ENCODE data around the gene ENOX2. TPM values are rescaled to one million over a fixed set of nuclear protein-coding genes. Genes with fewer than 3 reads are reported as not detected.

ENOX2 gene
- total RNA-seq, 1 donor from 2014 or later, result 12.2 TPM

DNA sequence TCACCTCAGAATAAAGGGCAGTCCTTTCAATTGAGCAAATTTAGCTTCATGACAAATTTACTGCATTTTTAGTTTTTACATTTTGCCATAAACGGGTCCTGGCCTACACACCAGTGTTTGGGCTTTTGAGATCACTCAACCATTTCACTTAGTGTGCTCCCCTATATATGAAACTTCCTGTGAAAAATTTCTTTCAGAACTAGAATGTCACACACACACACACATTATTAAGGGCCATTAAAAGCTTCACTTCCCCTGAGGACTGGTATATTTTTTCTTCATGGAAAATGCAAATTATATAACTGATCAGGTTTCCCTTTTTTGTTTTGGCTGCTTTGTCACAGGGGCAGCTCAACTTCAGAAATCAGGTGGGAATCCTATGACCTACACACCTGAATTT, 206.5 kb downstream of the ENOX2 start:
- DNase-seq (no peak), ATAC-seq (no peak)
- Histone ChIP-seq H3K27me3 (no peaks in the 10 kb centered on the region), H3K27ac (no peak overlapping the region), H3K9me3 (no peaks in the 10 kb centered on the region), H3K36me3 (no peaks in the 10 kb centered on the region), H3K4me1 (no peaks in the 10 kb centered on the region), H3K4me3 (no peak overlapping the region)
- TF ChIP-seq, protein P1, sequence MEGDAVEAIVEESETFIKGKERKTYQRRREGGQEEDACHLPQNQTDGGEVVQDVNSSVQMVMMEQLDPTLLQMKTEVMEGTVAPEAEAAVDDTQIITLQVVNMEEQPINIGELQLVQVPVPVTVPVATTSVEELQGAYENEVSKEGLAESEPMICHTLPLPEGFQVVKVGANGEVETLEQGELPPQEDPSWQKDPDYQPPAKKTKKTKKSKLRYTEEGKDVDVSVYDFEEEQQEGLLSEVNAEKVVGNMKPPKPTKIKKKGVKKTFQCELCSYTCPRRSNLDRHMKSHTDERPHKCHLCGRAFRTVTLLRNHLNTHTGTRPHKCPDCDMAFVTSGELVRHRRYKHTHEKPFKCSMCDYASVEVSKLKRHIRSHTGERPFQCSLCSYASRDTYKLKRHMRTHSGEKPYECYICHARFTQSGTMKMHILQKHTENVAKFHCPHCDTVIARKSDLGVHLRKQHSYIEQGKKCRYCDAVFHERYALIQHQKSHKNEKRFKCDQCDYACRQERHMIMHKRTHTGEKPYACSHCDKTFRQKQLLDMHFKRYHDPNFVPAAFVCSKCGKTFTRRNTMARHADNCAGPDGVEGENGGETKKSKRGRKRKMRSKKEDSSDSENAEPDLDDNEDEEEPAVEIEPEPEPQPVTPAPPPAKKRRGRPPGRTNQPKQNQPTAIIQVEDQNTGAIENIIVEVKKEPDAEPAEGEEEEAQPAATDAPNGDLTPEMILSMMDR (IDR thresholded peaks at IDR 0.05), result no peak
- intact Hi-C loops (cut with DNase I), result no loop called here

DNA sequence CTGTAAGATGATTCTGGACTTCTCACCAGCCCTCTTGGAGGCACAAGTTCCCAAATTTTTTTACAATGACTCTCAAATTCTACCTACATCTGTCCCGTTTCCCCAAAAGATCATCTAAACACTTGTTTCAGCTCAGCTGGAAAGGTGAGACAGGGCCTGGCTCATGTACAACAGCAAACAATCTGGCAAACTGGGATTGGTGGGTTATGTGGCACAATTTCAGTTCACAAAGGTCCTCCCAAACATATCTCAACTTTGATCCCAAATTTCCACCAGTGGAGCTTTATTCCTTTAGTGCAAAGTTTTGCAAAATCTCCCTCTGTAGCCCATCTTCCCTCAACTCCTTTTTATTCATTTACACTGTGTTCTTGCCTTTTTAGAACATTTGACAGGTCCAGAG, 207.1 kb downstream of the ENOX2 start:
- intact Hi-C loops (cut with DNase I), result no loop called here
- Histone ChIP-seq H3K4me1 (no peaks in the 10 kb centered on the region), H3K36me3 (no peaks in the 10 kb centered on the region), H3K27ac (no peak overlapping the region), H3K27me3 (no peaks in the 10 kb centered on the region), H3K4me3 (no peak overlapping the region), H3K9me3 (no peaks in the 10 kb centered on the region)
- ATAC-seq (no peak), DNase-seq (no peak)
- TF ChIP-seq, protein P1 (IDR thresholded peaks at IDR 0.05), result no peak

DNA sequence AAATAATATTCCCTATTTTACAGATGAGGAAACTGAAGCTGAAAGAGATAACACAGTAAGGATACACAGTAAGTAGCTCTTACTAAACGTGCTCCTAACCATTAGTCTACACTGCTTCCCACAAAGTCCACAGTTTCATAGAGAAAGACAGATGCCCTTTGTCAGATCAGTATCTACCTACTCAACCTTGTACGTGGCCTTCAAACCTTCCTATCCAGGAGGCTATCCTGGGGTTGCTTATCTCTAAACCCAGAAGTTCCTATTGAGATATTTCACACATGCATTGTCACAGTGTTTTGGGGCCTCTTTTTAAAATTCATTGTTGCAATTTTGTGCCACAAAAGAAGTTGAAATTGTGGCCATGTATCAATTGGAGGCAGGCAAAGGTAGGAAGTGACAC, 208.0 kb downstream of the ENOX2 start:
- TF ChIP-seq, protein P1 (IDR thresholded peaks at IDR 0.05), result no peak
- no peaks in the 10 kb centered on the region for H3K9me3 ChIP-seq
- ATAC-seq (no peak), DNase-seq (no peak)
- H3K36me3 ChIP-seq, result no peaks in the 10 kb centered on the region
- H3K27ac ChIP-seq, result no peak overlapping the region
- H3K4me3 ChIP-seq, result no peak overlapping the region
- intact Hi-C loops (cut with DNase I), result no loop called here
- H3K4me1 ChIP-seq, result no peaks in the 10 kb centered on the region
- H3K27me3 ChIP-seq, result no peaks in the 10 kb centered on the region

DNA sequence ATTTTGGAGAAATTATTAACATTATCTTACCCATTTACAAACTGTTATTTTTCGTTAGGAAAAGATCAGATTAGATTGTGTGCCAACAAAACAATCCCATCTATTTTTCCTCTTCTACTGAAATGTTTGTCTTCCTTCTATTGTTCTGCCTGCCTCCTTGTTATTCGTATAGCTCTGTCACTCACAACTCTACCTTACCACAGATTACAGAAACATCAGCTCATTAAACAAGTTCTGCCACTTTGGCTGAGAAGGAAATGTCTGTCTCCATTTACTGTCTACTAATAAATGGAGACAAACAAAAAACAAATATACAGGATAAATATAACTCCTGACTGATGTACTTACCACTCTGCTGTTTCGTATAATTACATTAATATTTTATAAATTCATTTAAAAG, 211.4 kb downstream of the ENOX2 start:
- no peaks in the 10 kb centered on the region for H3K36me3 ChIP-seq
- DNase-seq (no peak), ATAC-seq (no peak)
- no peaks in the 10 kb centered on the region for H3K4me1 ChIP-seq
- TF ChIP-seq, protein P1 (IDR thresholded peaks at IDR 0.05), result no peak
- no peaks in the 10 kb centered on the region for H3K9me3 ChIP-seq
- H3K27me3 ChIP-seq, result no peaks in the 10 kb centered on the region
- intact Hi-C loops (cut with DNase I), result no loop called here
- no peak overlapping the region for H3K4me3 ChIP-seq
- H3K27ac ChIP-seq, result no peak overlapping the region

DNA sequence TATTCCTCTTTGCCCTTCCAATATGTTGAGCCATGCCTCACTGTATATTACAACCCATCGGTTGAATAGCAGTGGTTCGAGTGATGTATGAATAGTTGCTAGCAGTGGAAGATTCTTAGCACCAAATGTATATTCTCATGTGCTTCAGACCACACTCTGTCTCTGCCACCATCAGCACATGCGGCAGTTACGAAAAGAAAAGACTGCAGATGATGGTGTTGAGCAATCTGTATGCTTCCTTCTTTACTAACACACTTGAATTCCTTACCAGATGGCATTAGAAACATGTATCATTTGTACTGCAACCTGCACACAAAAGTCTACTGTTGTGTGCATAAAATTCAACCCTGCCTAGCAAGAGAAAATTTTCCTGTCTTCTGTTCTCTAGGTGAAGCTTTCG, 214.6 kb downstream of the ENOX2 start:
- Histone ChIP-seq H3K36me3 (no peaks in the 10 kb centered on the region), H3K27ac (no peak overlapping the region), H3K4me3 (no peak overlapping the region), H3K9me3 (no peaks in the 10 kb centered on the region), H3K27me3 (no peaks in the 10 kb centered on the region), H3K4me1 (no peaks in the 10 kb centered on the region)
- TF ChIP-seq, protein P1 (IDR thresholded peaks at IDR 0.05), result no peak
- ATAC-seq, result no peak
- intact Hi-C loops (cut with DNase I), result no loop called here
- no peak for DNase-seq

DNA sequence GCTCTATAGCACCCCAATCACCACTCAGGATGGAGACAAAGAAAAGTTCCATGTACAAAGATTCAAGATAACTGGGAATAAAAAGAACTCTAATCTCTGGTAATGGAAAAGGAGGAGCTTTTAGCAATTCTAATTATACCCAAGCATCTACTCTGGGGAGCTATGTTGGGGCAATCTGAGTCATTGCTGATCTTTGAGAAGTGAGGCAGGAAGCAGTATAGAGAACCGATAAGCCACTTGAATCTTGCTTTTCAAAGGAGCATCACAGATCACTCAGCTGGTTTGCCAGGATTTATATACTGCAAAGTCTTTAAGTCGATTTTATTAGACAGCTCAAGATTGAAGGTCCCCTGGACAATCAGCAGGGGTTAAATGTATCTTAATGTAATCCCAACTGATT, 220.0 kb downstream of the ENOX2 start:
- Histone ChIP-seq H3K4me3 (no peak overlapping the region), H3K9me3 (no peaks in the 10 kb centered on the region), H3K27ac (no peak overlapping the region), H3K36me3 (no peaks in the 10 kb centered on the region), H3K27me3 (no peaks in the 10 kb centered on the region), H3K4me1 (no peaks in the 10 kb centered on the region)
- intact Hi-C loops (cut with DNase I), result no loop called here
- no peak for ATAC-seq
- TF ChIP-seq, protein P1 (IDR thresholded peaks at IDR 0.05), result no peak
- DNase-seq, result no peak
